Thyroid gland (tissue), 4 donors: ENCODE results near the gene GNAI1.

Experiments used
- CTCF ChIP-seq, 6 experiments: fragments of 200-600 bp in 3 of 6; fragments of 450-650 bp in 3 of 6; sonication (generic) in 3 of 6; IDR thresholded peaks; one replicate each; pipeline ENCODE4 v1.5.1; 2016 to 2019; ENCODE audit warnings: antibody characterized with exemption in 6 of 6, mild to moderate bottlenecking in 2 of 6, inconsistent platforms in 1 of 6, moderate library complexity in 1 of 6
- POLR2A ChIP-seq, 2 donors: fragments of 450-650 bp; IDR thresholded peaks; one replicate each; pipeline ENCODE4 v1.6.1; 2017; ENCODE audit warnings: antibody characterized with exemption in 2 of 2, mild to moderate bottlenecking in 2 of 2, moderate library complexity in 1 of 2

DNA sequence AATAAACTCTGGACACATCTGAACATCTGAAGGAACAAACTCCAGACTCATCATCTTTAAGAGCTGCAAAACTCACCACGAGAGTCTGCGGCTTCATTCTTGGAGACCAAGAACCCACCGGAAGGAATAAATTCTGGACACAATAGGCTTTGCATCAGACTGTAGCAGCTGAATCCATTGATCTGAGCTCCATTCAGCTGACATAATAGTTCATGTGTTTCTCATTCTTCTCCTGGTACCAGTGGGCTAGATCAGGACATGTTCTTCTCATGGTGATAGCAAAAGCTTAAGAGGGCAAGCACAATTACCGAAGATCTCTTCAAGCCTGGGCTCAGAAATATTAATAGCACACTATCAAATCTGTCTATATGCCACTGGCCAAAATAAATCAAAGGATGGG is 20.5 kb upstream of the GNAI1 start:
- no peak for TF ChIP-seq CTCF (IDR thresholded peaks at IDR 0.05)
- TF ChIP-seq POLR2A (IDR thresholded peaks at IDR 0.05) = no peak
